ENCODE data around the gene SLC27A5.

- TF ChIP-seq CTCF (conservative IDR thresholded peaks at IDR 0.05 in 1 of 2, IDR thresholded peaks at IDR 0.05 in 1 of 2; ENCODE audit: extremely low read depth in 1 of 2, insufficient read depth in 1 of 2, low read depth in 1 of 2, low read length in 2 of 2): no peak
- no peak for TF ChIP-seq EZH2 (IDR thresholded peaks at IDR 0.05; ENCODE audit: borderline replicate concordance, low read length)
Observed at GRCh38 chr19:58552655-58553054, 40.9 kb upstream of the SLC27A5 start.

All from mammary epithelial cell (primary cell).